Measurements from ENCODE around the gene KEAP1.
"Not testable (repeated sequence)": the region's sequence is repeated elsewhere in the genome, so short reads cannot be mapped to it uniquely, and the experiment has no call there.

The KEAP1 gene

DNA sequence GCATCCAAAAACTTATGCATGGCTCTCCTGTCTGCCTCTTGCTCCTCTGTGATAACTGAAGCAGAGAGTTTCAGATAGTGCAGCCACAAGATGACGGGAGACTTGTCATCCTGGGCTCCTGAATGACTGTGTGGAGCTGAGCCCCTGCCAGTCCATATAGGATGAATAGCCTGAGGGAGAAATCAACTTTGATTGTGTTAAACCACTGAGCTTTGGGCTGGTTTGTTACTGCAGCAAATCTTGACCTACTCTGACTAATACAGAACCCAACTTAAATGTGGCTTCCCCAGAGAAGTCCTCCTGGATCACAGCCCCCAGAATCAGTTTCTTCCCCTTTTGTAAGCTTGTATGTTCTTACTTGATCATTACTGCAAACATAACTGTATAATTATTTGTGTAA lies 29.3 kb upstream of the KEAP1 start:
- Histone ChIP-seq H3K27me3 (peaks cover 18% of the 10 kb centered on the region), H3K27ac (no peak overlapping the region), H3K36me3 (no peaks in the 10 kb centered on the region), H3K4me1 (ENCODE audit: control insufficient read depth in 1 of 2, insufficient read depth in 1 of 2, low read depth in 1 of 2, low read length in 1 of 2) (no peaks in the 10 kb centered on the region), H3K9me3 (no peaks in the 10 kb centered on the region), H3K4me3 (ENCODE audit: low read depth in 1 of 2, low read length in 1 of 2) (no peak overlapping the region)
- TF ChIP-seq, protein P1, sequence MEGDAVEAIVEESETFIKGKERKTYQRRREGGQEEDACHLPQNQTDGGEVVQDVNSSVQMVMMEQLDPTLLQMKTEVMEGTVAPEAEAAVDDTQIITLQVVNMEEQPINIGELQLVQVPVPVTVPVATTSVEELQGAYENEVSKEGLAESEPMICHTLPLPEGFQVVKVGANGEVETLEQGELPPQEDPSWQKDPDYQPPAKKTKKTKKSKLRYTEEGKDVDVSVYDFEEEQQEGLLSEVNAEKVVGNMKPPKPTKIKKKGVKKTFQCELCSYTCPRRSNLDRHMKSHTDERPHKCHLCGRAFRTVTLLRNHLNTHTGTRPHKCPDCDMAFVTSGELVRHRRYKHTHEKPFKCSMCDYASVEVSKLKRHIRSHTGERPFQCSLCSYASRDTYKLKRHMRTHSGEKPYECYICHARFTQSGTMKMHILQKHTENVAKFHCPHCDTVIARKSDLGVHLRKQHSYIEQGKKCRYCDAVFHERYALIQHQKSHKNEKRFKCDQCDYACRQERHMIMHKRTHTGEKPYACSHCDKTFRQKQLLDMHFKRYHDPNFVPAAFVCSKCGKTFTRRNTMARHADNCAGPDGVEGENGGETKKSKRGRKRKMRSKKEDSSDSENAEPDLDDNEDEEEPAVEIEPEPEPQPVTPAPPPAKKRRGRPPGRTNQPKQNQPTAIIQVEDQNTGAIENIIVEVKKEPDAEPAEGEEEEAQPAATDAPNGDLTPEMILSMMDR (IDR thresholded peaks at IDR 0.05), result no peak

DNA sequence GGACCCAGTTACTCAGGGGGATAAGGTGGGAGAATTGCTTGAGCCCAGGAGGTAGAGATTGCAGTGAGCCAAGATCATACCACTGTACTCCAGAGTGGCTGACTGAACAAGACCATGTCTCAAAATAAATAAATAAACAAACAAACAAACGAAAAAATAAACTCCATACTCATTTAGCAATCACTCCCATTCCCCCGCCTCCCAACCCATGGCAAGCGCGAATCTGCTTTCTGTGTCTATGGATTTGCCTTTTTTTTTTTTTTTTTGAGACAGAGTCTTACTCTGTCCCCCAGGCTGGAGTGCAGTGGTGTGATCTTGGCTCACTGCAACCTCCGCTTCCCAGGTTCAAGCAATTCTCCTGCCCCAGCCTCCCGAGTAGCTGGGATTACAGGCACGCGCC lies 23.7 kb upstream of the KEAP1 start:
- H3K27ac ChIP-seq; H3K9me3 ChIP-seq; H3K4me1 ChIP-seq (ENCODE audit: control insufficient read depth in 1 of 2, insufficient read depth in 1 of 2, low read depth in 1 of 2, low read length in 1 of 2); H3K36me3 ChIP-seq; H3K4me3 ChIP-seq (ENCODE audit: low read depth in 1 of 2, low read length in 1 of 2): not testable (repeated sequence)
- H3K27me3 ChIP-seq, result peaks cover 21% of the 10 kb centered on the region

DNA sequence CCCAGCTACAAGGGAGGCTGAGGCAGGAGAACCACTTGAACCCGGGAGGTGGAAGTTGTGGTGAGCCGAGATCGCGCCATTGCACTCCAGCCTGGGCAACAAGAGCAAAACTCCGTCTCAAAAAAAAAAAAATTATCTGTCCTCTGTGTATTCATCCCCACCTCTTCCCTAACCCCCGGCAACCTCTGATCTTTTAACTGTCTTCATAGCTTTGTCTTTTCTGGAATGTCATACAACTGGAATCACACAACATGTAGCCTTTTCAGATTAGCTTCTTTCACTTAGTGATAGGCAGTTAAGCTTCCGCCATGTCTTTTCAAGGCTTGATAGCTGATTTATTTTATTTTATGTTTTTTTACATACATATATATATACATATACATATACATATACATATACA lies 22.5 kb upstream of the KEAP1 start:
- H3K27me3 ChIP-seq, result peaks cover 33% of the 10 kb centered on the region
- TF ChIP-seq, protein P1 (IDR thresholded peaks at IDR 0.05), result no peak
- no peak overlapping the region for H3K27ac ChIP-seq
- H3K9me3 ChIP-seq, result no peaks in the 10 kb centered on the region
- H3K4me1 ChIP-seq (ENCODE audit: control insufficient read depth in 1 of 2, insufficient read depth in 1 of 2, low read depth in 1 of 2, low read length in 1 of 2), result no peaks in the 10 kb centered on the region
- H3K4me3 ChIP-seq (ENCODE audit: low read depth in 1 of 2, low read length in 1 of 2), result no peak overlapping the region
- H3K36me3 ChIP-seq, result no peaks in the 10 kb centered on the region

GRCh38 chr19:10523135-10523636 lies 20.0 kb upstream of the KEAP1 start:
- Histone ChIP-seq H3K4me3 (ENCODE audit: low read depth in 1 of 2, low read length in 1 of 2) (no peak overlapping the region), H3K4me1 (ENCODE audit: control insufficient read depth in 1 of 2, insufficient read depth in 1 of 2, low read depth in 1 of 2, low read length in 1 of 2) (no peaks in the 10 kb centered on the region), H3K27me3 (peaks cover 57% of the 10 kb centered on the region), H3K9me3 (no peaks in the 10 kb centered on the region), H3K36me3 (no peaks in the 10 kb centered on the region), H3K27ac (no peak overlapping the region)
- TF ChIP-seq, protein P1 (IDR thresholded peaks at IDR 0.05), result no peak

DNA sequence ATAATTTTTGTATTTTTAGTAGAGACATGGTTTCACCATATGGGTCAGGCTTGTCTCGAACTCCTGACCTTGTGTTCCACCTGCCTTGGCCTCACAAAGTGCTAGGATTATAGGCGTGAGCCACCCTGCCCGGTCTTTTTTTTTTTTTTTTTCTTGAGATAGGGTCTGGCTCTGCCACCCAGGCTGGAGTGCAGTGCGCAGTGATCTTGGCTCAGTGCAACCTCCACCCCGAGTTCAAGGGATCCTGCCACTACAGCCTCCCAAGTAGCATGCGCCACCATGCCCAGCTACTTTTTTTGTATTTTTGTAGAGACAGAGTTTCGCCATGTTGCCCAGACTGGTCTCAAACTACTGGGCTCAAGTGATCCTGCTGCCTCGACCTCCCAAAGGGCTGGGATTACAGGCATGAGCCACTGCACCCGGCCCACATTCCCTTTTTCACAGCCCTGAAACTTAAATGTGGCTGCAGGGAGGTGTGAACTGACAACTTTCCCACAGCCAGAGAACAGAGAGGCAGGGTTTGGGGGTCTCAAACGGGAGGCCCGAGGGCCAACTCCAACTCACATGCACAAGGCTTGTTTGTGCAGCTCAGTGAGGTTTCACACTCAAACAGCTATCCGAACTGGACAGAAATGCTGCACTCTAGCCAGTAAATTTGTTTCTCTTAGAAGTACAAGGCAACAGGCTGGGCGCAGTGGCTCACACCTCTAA lies 18.5 kb upstream of the KEAP1 start:
- Histone ChIP-seq H3K9me3 (no peaks in the 10 kb centered on the region), H3K4me3 (ENCODE audit: low read depth in 1 of 2, low read length in 1 of 2) (no peak overlapping the region), H3K27ac (no peak overlapping the region), H3K4me1 (ENCODE audit: control insufficient read depth in 1 of 2, insufficient read depth in 1 of 2, low read depth in 1 of 2, low read length in 1 of 2) (peaks cover 0 to 8% of the 10 kb centered on the region in 2 experiments), H3K36me3 (no peaks in the 10 kb centered on the region), H3K27me3 (peaks cover 73% of the 10 kb centered on the region)
- TF ChIP-seq, protein P1 (IDR thresholded peaks at IDR 0.05), result no peak

GRCh38 chr19:10520652-10521318 lies 17.6 kb upstream of the KEAP1 start:
- Histone ChIP-seq H3K4me3 (ENCODE audit: low read depth in 1 of 2, low read length in 1 of 2) (no peak overlapping the region), H3K4me1 (ENCODE audit: control insufficient read depth in 1 of 2, insufficient read depth in 1 of 2, low read depth in 1 of 2, low read length in 1 of 2) (peaks cover 0 to 8% of the 10 kb centered on the region in 2 experiments), H3K27me3 (peaks cover 81% of the 10 kb centered on the region), H3K27ac (no peak overlapping the region), H3K36me3 (no peaks in the 10 kb centered on the region), H3K9me3 (no peaks in the 10 kb centered on the region)
- TF ChIP-seq, protein P1 (IDR thresholded peaks at IDR 0.05), result no peak
